ENCODE measurements around the gene KIAA1958. TPM values are rescaled to one million over a fixed set of nuclear protein-coding genes. Genes with fewer than 3 reads are reported as not detected.

Gene KIAA1958
- total RNA-seq, 4 donors from 2014 or later, result 2.7 to 5.7 (median 5.2) TPM

DNA sequence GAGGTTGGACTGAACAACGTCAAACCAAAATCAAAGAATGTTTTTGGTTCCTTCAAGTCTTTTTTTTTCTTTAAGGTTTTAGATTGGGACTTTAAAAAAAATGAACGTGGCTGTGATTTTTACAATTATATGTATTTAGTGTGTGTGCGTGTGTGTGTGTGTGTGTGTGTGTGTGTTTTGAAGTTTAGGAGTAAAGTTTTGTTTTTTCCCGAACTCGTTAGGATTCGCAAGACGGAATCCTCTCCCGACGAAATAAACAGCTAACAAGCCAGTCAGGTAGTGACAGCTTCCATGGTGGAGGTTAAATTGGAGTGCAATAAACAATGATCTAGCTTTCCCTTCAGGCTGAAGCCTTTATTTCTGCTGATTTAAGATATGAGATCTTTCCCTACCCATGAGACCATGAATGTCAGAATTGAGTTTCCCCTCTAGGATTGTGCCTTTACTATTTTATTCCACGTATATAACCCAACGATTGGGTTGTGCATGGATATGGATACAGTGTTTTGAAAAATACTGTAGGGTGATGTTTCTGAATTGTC is 1.2 kb downstream of the KIAA1958 start:
- 18 to 19% methylated on average over 11 of the region's 11 CpGs for WGBS, 2 donors
- TF ChIP-seq, protein P1, sequence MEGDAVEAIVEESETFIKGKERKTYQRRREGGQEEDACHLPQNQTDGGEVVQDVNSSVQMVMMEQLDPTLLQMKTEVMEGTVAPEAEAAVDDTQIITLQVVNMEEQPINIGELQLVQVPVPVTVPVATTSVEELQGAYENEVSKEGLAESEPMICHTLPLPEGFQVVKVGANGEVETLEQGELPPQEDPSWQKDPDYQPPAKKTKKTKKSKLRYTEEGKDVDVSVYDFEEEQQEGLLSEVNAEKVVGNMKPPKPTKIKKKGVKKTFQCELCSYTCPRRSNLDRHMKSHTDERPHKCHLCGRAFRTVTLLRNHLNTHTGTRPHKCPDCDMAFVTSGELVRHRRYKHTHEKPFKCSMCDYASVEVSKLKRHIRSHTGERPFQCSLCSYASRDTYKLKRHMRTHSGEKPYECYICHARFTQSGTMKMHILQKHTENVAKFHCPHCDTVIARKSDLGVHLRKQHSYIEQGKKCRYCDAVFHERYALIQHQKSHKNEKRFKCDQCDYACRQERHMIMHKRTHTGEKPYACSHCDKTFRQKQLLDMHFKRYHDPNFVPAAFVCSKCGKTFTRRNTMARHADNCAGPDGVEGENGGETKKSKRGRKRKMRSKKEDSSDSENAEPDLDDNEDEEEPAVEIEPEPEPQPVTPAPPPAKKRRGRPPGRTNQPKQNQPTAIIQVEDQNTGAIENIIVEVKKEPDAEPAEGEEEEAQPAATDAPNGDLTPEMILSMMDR (IDR thresholded peaks at IDR 0.05), result no peak
- TF ChIP-seq POLR2A (IDR thresholded peaks at IDR 0.05), result no peak
- DNase-seq, result no peak
- Histone ChIP-seq H3K36me3 (peaks cover 0 to 3% (median 0%) of the 10 kb centered on the region in 3 donors), H3K9me3 (no peaks in the 10 kb centered on the region), H3K4me3 (peak overlapping the region; percentile 65 to 99 (median 94)), H3K27me3 (no peaks in the 10 kb centered on the region), H3K4me1 (peaks cover 0 to 20% (median 4%) of the 10 kb centered on the region in 3 donors), H3K27ac (peak overlapping the region in 3 of 4 donors; percentile 59 to 87 (median 85))
- intact Hi-C loops (cut with DNase I), result no loop called here

DNA sequence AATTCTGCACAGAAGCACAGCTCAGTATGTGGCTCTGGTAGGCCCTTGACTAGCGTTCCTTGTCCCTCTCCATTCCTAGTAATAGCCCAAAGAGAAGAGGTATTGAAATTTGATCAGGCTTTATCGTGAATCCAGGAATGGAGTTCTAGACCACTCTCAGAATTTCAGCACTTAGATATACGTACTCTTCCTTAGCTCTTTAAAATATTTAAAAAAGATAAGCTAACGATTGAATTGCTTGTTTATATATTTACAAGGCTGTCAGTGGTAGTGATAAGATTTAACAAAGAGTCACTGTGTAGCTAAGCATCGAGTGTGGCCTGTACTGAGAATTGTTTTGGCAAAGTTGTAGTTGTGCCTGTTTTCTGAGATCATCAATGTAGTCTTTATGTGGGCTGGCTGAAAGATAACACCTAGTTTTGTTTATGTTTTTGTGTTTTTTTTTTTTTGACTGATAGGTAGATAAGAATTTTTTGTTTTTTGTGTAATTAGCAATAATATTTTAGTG is 2.5 kb downstream of the KIAA1958 start:
- no peak overlapping the region for H3K4me3 ChIP-seq
- H3K36me3 ChIP-seq, result peaks cover 0 to 13% (median 0%) of the 10 kb centered on the region in 3 donors
- no peaks in the 10 kb centered on the region for H3K27me3 ChIP-seq
- no peak overlapping the region for H3K27ac ChIP-seq
- no peak for DNase-seq
- peaks cover 0 to 9% (median 0%) of the 10 kb centered on the region in 3 donors for H3K9me3 ChIP-seq
- no peak for TF ChIP-seq POLR2A (IDR thresholded peaks at IDR 0.05)
- TF ChIP-seq, protein P1 (IDR thresholded peaks at IDR 0.05), result no peak
- peaks cover 0 to 20% (median 4%) of the 10 kb centered on the region in 3 donors for H3K4me1 ChIP-seq
- intact Hi-C loops (cut with DNase I), result no loop called here
- 82 to 84% methylated on average over 5 of the region's 5 CpGs for WGBS, 2 donors

DNA sequence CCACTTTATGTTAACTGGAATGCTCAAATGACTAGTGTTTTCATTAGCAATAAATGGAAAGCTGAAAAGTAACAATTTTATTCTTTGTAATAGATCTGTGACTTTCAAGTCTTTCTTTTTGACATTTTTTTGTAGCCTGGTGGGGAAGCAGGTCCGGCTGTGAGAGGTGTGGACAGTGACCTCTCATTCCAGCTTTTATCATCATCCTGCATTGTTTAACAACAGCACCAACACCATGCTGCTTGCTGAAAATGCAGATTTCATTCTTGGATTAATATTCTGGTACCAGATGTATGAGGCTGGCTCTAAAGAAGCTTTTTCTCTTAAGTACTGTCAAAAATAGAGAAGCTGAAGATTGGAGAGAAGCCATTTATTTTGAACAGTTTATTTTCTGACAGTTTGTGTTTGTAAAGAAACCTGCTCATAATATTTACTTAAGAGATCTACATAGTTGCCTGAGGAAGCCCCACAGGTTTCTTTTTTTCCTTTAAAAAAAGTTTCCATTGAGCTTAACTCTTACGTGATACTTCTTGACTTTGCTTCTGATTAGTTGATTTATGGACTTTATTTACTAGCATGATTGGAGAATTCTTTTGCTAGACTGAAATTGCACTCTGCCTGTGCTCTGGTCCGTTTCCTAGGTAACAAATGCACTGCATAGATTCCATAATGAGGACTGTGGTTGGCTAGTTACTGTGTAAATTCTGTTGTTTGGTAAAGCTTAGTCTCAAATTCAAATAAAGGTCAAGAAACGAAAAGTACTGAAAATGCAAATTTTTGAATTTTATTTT is 3.4 kb downstream of the KIAA1958 start:
- 71 to 83% methylated on average over 4 of the region's 4 CpGs for WGBS, 2 donors
- no peak overlapping the region for H3K27ac ChIP-seq
- peaks cover 0 to 20% (median 4%) of the 10 kb centered on the region in 3 donors for H3K4me1 ChIP-seq
- TF ChIP-seq, protein P1 (IDR thresholded peaks at IDR 0.05), result no peak
- TF ChIP-seq POLR2A (IDR thresholded peaks at IDR 0.05), result no peak
- H3K4me3 ChIP-seq, result no peak overlapping the region
- intact Hi-C loops (cut with DNase I), result no loop called here
- H3K27me3 ChIP-seq, result no peaks in the 10 kb centered on the region
- no peak for DNase-seq
- H3K9me3 ChIP-seq, result peaks cover 0 to 18% (median 0%) of the 10 kb centered on the region in 3 donors
- peaks cover 0 to 16% (median 0%) of the 10 kb centered on the region in 3 donors for H3K36me3 ChIP-seq

DNA sequence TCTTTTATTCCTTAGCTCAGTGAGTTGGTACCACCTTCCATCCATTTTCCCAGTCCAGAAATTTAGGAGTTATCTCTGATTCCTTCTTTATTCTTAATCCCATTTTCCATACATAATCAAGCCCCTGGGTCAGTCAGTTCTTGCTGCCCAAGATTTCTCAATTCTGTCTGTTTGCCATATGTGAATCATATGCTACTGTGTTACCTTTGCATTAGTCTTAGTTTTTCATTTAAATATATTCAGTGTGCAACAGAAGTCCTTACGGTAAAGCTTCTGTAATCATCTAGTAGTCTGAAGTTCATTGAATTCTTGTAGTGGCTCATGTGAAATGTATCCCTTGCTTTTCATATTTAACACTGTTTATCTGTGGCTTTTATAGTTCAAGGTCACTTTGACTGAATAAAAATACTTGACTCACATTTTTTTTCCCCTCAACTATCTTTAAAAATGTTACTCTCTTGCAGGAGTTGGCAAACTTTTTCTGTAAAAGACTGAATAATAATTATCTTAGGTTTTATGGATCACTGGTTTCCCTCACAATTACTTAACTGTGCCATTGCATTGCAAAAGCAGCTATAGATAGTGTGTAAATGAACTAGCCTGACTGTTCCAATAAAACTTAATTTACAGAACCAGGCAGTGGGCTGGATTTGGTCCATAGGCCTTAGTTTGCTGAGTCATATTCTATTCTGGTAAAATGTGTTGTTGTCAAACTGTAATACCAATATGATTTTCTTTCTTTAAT is 6.9 kb downstream of the KIAA1958 start:
- H3K36me3 ChIP-seq, result peaks cover 0 to 16% (median 0%) of the 10 kb centered on the region in 3 donors
- TF ChIP-seq POLR2A (IDR thresholded peaks at IDR 0.05), result no peak
- TF ChIP-seq, protein P1 (IDR thresholded peaks at IDR 0.05), result no peak
- intact Hi-C loops (cut with DNase I), result no loop called here
- DNase-seq, result no peak
- peaks cover 0 to 20% (median 0%) of the 10 kb centered on the region in 3 donors for H3K9me3 ChIP-seq
- H3K27ac ChIP-seq, result no peak overlapping the region
- no peaks in the 10 kb centered on the region for H3K27me3 ChIP-seq
- no peak overlapping the region for H3K4me3 ChIP-seq
- no peaks in the 10 kb centered on the region for H3K4me1 ChIP-seq
- WGBS, 2 donors, result 79 to 90% methylated on average over 1 of the region's 1 CpG

All from esophagus squamous epithelium (tissue), 5 donors.